HG02870 (cell line): ENCODE measurements around the gene PDE12.
A peak's percentile ranks its signal among the peaks of the same experiment; 100 is the strongest.
"Not testable (repeated sequence)": the region's sequence is repeated elsewhere in the genome, so short reads cannot be mapped to it uniquely, and the experiment has no call there.

Experiments
- ATAC-seq: cut with Tn5 transposase; IDR thresholded peaks from one replicate; pipeline ENCODE4 v1.9.1; 2021; ENCODE audit warnings: mild to moderate bottlenecking, moderate library complexity; ENCODE audit not compliant: unreplicated experiment

PDE12 gene

GRCh38 chr3:57582474-57583168, 26.5 kb downstream of the PDE12 start:
- no peak for ATAC-seq

- no peak for ATAC-seq
These were observed 27.5 kb downstream of the PDE12 start for GRCh38 chr3:57583544-57583943.

- no peak for ATAC-seq
These were observed 30.7 kb downstream of the PDE12 start for GRCh38 chr3:57586778-57587177.

GRCh38 chr3:57587905-57588304, 31.8 kb downstream of the PDE12 start:
- ATAC-seq, result no peak

GRCh38 chr3:57592306-57592705, 36.2 kb downstream of the PDE12 start:
- ATAC-seq, result no peak

GRCh38 chr3:57594144-57594543, 38.1 kb downstream of the PDE12 start:
- ATAC-seq, result no peak

GRCh38 chr3:57594576-57594975, 38.5 kb downstream of the PDE12 start:
- ATAC-seq, result no peak

GRCh38 chr3:57596495-57597126, 40.5 kb downstream of the PDE12 start:
- ATAC-seq, result no peak

- peak; percentile 94 for ATAC-seq
These were observed 41.3 kb downstream of the PDE12 start, which contains the start of gene ARF4 for GRCh38 chr3:57597127-57597923. TSS of gene ARF4 (minus strand) at chr3:57597344. CDS start at chr3:57597140, 204 bp downstream.

- ATAC-seq, result no peak
These were observed 42.8 kb downstream of the PDE12 start for GRCh38 chr3:57598765-57599360.

GRCh38 chr3:57600195-57600594, 44.1 kb downstream of the PDE12 start:
- ATAC-seq, result no peak

GRCh38 chr3:57604971-57605370, 48.9 kb downstream of the PDE12 start:
- no peak for ATAC-seq

- ATAC-seq, result no peak
These were observed 49.6 kb downstream of the PDE12 start for GRCh38 chr3:57605683-57606082.

GRCh38 chr3:57611870-57612269, 55.8 kb downstream of the PDE12 start:
- not testable (repeated sequence) for ATAC-seq

GRCh38 chr3:57616233-57616632, 60.2 kb downstream of the PDE12 start:
- no peak for ATAC-seq
